ENCODE results near the gene SETBP1. TPM values are rescaled to one million over a fixed set of nuclear protein-coding genes. Genes with fewer than 3 reads are reported as not detected.

SETBP1 gene
- total RNA-seq, 1 experiment from 2014 or later: 4.0 TPM

- intact Hi-C loops (cut with micrococcal nuclease; ENCODE audit: unreplicated experiment): no loop called here
- Mint-ChIP-seq H3K4me3 (ENCODE audit: unreplicated experiment) (no peak overlapping the region), H3K4me1 (ENCODE audit: low read depth, unreplicated experiment) (peaks cover 7% of the 10 kb centered on the region), H3K27me3 (ENCODE audit: insufficient read depth, unreplicated experiment) (no peaks in the 10 kb centered on the region), H3K27ac (ENCODE audit: unreplicated experiment) (no peak overlapping the region), H3K9me3 (ENCODE audit: unreplicated experiment) (no peaks in the 10 kb centered on the region), H3K36me3 (ENCODE audit: insufficient read depth, unreplicated experiment) (no peaks in the 10 kb centered on the region)
- DNase-seq: no peak
- CTCF ChIA-PET: no interaction called here
- TF ChIP-seq CTCF (IDR thresholded peaks at IDR 0.05; ENCODE audit: insufficient read depth in 1 of 2, low read depth in 1 of 2, low read length in 1 of 2, severe bottlenecking in 1 of 2, unreplicated experiment in 1 of 2): no peak
- H3K36me3 ChIP-seq (ENCODE audit: control insufficient read depth, insufficient read depth, low read length): no peaks in the 10 kb centered on the region
- H3K4me1 ChIP-seq: peaks cover 9% of the 10 kb centered on the region; the same call in 1 of the 2 replicates
- no TSS peak for BruUV-seq (replicated peaks)
- no peaks in the 10 kb centered on the region for H3K9me3 ChIP-seq
- H3K27me3 ChIP-seq (replicated peaks; ENCODE audit: control insufficient read depth, insufficient read depth, low read length): no peaks in the 10 kb centered on the region
- POLR2A ChIA-PET: no interaction called here
- no peak overlapping the region for H3K4me3 ChIP-seq (ENCODE audit: low read depth, low read length)
These were observed 60.4 kb downstream of the SETBP1 start for GRCh38 chr18:44741085-44741484.

- CTCF ChIA-PET: no interaction called here
- intact Hi-C loops (cut with micrococcal nuclease; ENCODE audit: unreplicated experiment): no loop called here
- peaks cover 6% of the 10 kb centered on the region; the same call in 1 of the 2 replicates for H3K4me1 ChIP-seq
- H3K27ac Mint-ChIP-seq (ENCODE audit: unreplicated experiment): no peak overlapping the region
- no peaks in the 10 kb centered on the region for H3K36me3 ChIP-seq (ENCODE audit: control insufficient read depth, insufficient read depth, low read length)
- BruUV-seq (replicated peaks): no TSS peak
- H3K9me3 Mint-ChIP-seq (ENCODE audit: unreplicated experiment): no peaks in the 10 kb centered on the region
- H3K27me3 Mint-ChIP-seq (ENCODE audit: insufficient read depth, unreplicated experiment): no peaks in the 10 kb centered on the region
- TF ChIP-seq CTCF (IDR thresholded peaks at IDR 0.05; ENCODE audit: insufficient read depth in 1 of 2, low read depth in 1 of 2, low read length in 1 of 2, severe bottlenecking in 1 of 2, unreplicated experiment in 1 of 2): no peak
- no peak for DNase-seq
- no peak overlapping the region for H3K4me3 Mint-ChIP-seq (ENCODE audit: unreplicated experiment)
- H3K4me1 Mint-ChIP-seq (ENCODE audit: low read depth, unreplicated experiment): peaks cover 6% of the 10 kb centered on the region
- POLR2A ChIA-PET: no interaction called here
- H3K27me3 ChIP-seq (replicated peaks; ENCODE audit: control insufficient read depth, insufficient read depth, low read length): no peaks in the 10 kb centered on the region
- H3K9me3 ChIP-seq: no peaks in the 10 kb centered on the region
- no peaks in the 10 kb centered on the region for H3K36me3 Mint-ChIP-seq (ENCODE audit: insufficient read depth, unreplicated experiment)
- H3K4me3 ChIP-seq (ENCODE audit: low read depth, low read length): no peak overlapping the region
These were observed 60.8 kb downstream of the SETBP1 start for GRCh38 chr18:44741511-44741910.

- no peaks in the 10 kb centered on the region for H3K27me3 Mint-ChIP-seq (ENCODE audit: insufficient read depth, unreplicated experiment)
- POLR2A ChIA-PET: no interaction called here
- Histone ChIP-seq H3K4me3 (ENCODE audit: low read depth, low read length) (no peak overlapping the region), H3K9me3 (no peaks in the 10 kb centered on the region), H3K27me3 (replicated peaks; ENCODE audit: control insufficient read depth, insufficient read depth, low read length) (no peaks in the 10 kb centered on the region), H3K4me1 (no peaks in the 10 kb centered on the region), H3K36me3 (ENCODE audit: control insufficient read depth, insufficient read depth, low read length) (no peaks in the 10 kb centered on the region)
- intact Hi-C loops (cut with micrococcal nuclease; ENCODE audit: unreplicated experiment): no loop called here
- no peak for TF ChIP-seq CTCF (IDR thresholded peaks at IDR 0.05; ENCODE audit: insufficient read depth in 1 of 2, low read depth in 1 of 2, low read length in 1 of 2, severe bottlenecking in 1 of 2, unreplicated experiment in 1 of 2)
- H3K4me3 Mint-ChIP-seq (ENCODE audit: unreplicated experiment): no peak overlapping the region
- CTCF ChIA-PET: no interaction called here
- no peak for DNase-seq
- H3K27ac Mint-ChIP-seq (ENCODE audit: unreplicated experiment): no peak overlapping the region
- no peaks in the 10 kb centered on the region for H3K4me1 Mint-ChIP-seq (ENCODE audit: low read depth, unreplicated experiment)
- H3K36me3 Mint-ChIP-seq (ENCODE audit: insufficient read depth, unreplicated experiment): no peaks in the 10 kb centered on the region
- no peaks in the 10 kb centered on the region for H3K9me3 Mint-ChIP-seq (ENCODE audit: unreplicated experiment)
- no TSS peak for BruUV-seq (replicated peaks)
These were observed 61.4 kb downstream of the SETBP1 start for GRCh38 chr18:44742126-44742525.
